SU-DHL-6 (cell line): Measurements from ENCODE around the gene ID3.
"Not testable (repeated sequence)": the region's sequence is repeated elsewhere in the genome, so short reads cannot be mapped to it uniquely, and the experiment has no call there.

Source experiments
- CTCF ChIP-seq: fragments of 200-600 bp; sonication (generic); IDR thresholded peaks from one replicate; pipeline ENCODE4 v1.5.1; 2017; ENCODE audit warnings: antibody characterized with exemption, mild to moderate bottlenecking, low read length, moderate library complexity; ENCODE audit not compliant: insufficient read depth, poor library complexity, severe bottlenecking
- EZH2phosphoT487 ChIP-seq: fragments of 200-600 bp; sonication (generic), shearing (Covaris generic); conservative IDR thresholded peaks from 2 replicates; pipeline ENCODE4 v1.6.1; 2018; ENCODE audit warnings: mild to moderate bottlenecking, antibody characterized with exemption, low read length, moderate library complexity, mixed read lengths

DNA sequence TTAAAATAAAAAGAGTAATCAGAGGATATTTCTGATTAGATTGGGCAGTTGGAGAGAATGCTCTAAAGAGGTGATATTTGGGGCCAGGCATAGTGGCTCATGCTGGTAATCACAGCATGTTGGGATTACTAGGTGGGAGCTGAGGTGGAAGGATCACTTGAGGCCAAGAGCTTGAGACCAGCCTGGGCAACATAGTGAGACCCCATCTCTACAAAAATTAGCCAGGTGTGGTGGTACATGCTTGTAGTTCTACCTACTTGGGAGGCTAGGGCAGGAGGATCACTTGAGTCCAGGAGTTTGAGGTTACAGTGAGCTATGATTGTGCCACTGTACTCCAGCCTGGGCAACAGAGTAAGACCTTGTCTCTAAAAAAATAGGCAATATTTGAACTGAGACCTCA is 24.4 kb upstream of the ID3 start:
- not testable (repeated sequence) for TF ChIP-seq CTCF, EZH2phosphoT487
